ENCODE measurements around the gene MN1.

DNA sequence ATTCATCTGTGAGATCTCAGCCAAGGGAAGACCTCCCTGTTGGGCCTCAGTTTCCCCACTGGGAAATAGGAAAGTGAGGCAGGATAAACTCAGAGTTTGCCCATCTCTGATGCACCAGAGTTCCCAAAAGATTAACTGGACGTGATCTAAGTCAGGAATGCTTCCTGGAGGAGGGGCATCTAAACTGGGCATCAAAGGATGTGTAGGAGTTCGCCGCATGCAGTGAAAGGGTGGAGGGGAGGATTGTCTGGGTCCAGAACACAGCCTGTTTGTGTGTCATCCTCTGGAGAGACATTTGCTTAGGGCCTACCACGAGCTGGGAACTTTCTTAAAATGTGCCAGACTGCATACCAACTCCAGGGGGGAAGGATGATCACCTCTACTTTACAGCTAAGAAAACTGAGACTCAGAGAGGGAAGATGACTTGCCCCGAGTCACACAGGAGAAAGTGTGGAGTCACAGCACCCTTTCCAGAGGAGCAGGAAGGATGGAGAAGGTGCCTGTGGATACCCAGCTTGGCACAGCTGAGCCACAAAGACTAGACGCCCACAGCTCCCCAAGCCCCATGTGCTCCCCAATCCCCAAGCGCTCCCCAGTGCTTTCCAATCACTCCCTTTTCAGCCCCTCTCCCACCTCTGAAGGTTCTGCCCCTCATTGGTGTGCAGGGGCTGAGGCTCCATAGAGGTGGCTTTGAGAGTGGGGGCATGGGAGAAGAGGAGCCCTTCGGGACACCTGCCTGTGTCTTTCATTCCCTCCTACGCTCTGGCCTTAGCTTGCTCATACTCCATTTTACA is 50.1 kb downstream of the MN1 start:
- TF ChIP-seq, protein P1, sequence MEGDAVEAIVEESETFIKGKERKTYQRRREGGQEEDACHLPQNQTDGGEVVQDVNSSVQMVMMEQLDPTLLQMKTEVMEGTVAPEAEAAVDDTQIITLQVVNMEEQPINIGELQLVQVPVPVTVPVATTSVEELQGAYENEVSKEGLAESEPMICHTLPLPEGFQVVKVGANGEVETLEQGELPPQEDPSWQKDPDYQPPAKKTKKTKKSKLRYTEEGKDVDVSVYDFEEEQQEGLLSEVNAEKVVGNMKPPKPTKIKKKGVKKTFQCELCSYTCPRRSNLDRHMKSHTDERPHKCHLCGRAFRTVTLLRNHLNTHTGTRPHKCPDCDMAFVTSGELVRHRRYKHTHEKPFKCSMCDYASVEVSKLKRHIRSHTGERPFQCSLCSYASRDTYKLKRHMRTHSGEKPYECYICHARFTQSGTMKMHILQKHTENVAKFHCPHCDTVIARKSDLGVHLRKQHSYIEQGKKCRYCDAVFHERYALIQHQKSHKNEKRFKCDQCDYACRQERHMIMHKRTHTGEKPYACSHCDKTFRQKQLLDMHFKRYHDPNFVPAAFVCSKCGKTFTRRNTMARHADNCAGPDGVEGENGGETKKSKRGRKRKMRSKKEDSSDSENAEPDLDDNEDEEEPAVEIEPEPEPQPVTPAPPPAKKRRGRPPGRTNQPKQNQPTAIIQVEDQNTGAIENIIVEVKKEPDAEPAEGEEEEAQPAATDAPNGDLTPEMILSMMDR (IDR thresholded peaks at IDR 0.05; ENCODE audit: control extremely low read depth in 1 of 3, insufficient read depth in 1 of 3, low read depth in 1 of 3, low read length in 3 of 3) = no peak
- no peak for TF ChIP-seq EP300 (IDR thresholded peaks at IDR 0.05; ENCODE audit: borderline replicate concordance in 1 of 2, low read depth in 2 of 2, low read length in 2 of 2)
- no peak for TF ChIP-seq JUND (IDR thresholded peaks at IDR 0.05; ENCODE audit: low read length)
- TF ChIP-seq USF2 (IDR thresholded peaks at IDR 0.05; ENCODE audit: low read length) = no peak
- TF ChIP-seq SIX5 (IDR thresholded peaks at IDR 0.05; ENCODE audit: low read depth, low read length) = no peak
- TF ChIP-seq SP1 (IDR thresholded peaks at IDR 0.05; ENCODE audit: low read depth, low read length) = no peak
- no peak for TF ChIP-seq KDM4A (IDR thresholded peaks at IDR 0.05; ENCODE audit: low read depth, low read length, severe bottlenecking)
- TF ChIP-seq POLR2A (IDR thresholded peaks at IDR 0.05; ENCODE audit: control extremely low read depth in 1 of 2, low read depth in 2 of 2, low read length in 2 of 2) = no peak
- no peak for TF ChIP-seq TCF12 (IDR thresholded peaks at IDR 0.05; ENCODE audit: low read depth, low read length)
- TF ChIP-seq RBBP5 (IDR thresholded peaks at IDR 0.05; ENCODE audit: borderline replicate concordance, low read depth, low read length) = no peak
